ENCODE results near the gene C1QTNF9B. TPM values are rescaled to one million over a fixed set of nuclear protein-coding genes. Genes with fewer than 3 reads are reported as not detected.

C1QTNF9B gene
- polyA plus RNA-seq, 1 experiment: 0.87 TPM

GRCh38 chr13:23870356-23871140 lies 26.8 kb downstream of the C1QTNF9B start:
- TF ChIP-seq CTCF (IDR thresholded peaks at IDR 0.05; ENCODE audit: low read depth, low read length): peak; percentile 10; the same call in 1 of the 2 replicates
- Histone ChIP-seq H3K27ac (ENCODE audit: low read depth, low read length) (no peak overlapping the region), H3K9me3 (ENCODE audit: control insufficient read depth, insufficient read depth, low read length) (no peaks in the 10 kb centered on the region), H3K4me3 (ENCODE audit: low read depth, low read length) (no peak overlapping the region), H3K27me3 (ENCODE audit: control insufficient read depth, insufficient read depth, low read length) (no peaks in the 10 kb centered on the region)
- ChIA-PET CTCF (no interaction called here), POLR2A (interaction anchor here (0.6 kb wide), 1 partner anchor 488 kb away, joined by 4 read pairs; no protein-coding TSS in a partner anchor)
- DNase-seq (ENCODE audit: low read depth, low spot score): no peak

GRCh38 chr13:23868521-23868920 lies 28.8 kb downstream of the C1QTNF9B start:
- Histone ChIP-seq H3K27me3 (ENCODE audit: control insufficient read depth, insufficient read depth, low read length) (no peaks in the 10 kb centered on the region), H3K27ac (ENCODE audit: low read depth, low read length) (peak overlapping the region; percentile 81), H3K9me3 (ENCODE audit: control insufficient read depth, insufficient read depth, low read length) (no peaks in the 10 kb centered on the region), H3K4me3 (ENCODE audit: low read depth, low read length) (no peak overlapping the region)
- CTCF ChIA-PET: interaction anchor here (0.8 to 1.4 kb wide), 2 partner anchors 401 to 403 kb away, joined by 3 to 4 read pairs; no protein-coding TSS in a partner anchor
- peak; percentile 53 for DNase-seq (ENCODE audit: low read depth, low spot score)
- no peak for TF ChIP-seq CTCF (IDR thresholded peaks at IDR 0.05; ENCODE audit: low read depth, low read length)
- POLR2A ChIA-PET: interaction anchor here (0.9 to 1.2 kb wide), 2 partner anchors 260 to 290 kb away, joined by 3 read pairs; no protein-coding TSS in a partner anchor

GRCh38 chr13:23867027-23867491 lies 30.2 kb downstream of the C1QTNF9B start:
- TF ChIP-seq CTCF (IDR thresholded peaks at IDR 0.05; ENCODE audit: low read depth, low read length): no peak
- CTCF ChIA-PET: interaction anchor here (0.6 kb wide), 1 partner anchor 408 kb away, joined by 3 read pairs; no protein-coding TSS in a partner anchor
- Histone ChIP-seq H3K27ac (ENCODE audit: low read depth, low read length) (peak overlapping the region; percentile 65), H3K9me3 (ENCODE audit: control insufficient read depth, insufficient read depth, low read length) (no peaks in the 10 kb centered on the region), H3K4me3 (ENCODE audit: low read depth, low read length) (no peak overlapping the region), H3K27me3 (ENCODE audit: control insufficient read depth, insufficient read depth, low read length) (no peaks in the 10 kb centered on the region)
- no peak for DNase-seq (ENCODE audit: low read depth, low spot score)
- POLR2A ChIA-PET: no interaction called here

GRCh38 chr13:23866420-23867026 lies 30.8 kb downstream of the C1QTNF9B start:
- no peak for DNase-seq (ENCODE audit: low read depth, low spot score)
- no peaks in the 10 kb centered on the region for H3K27me3 ChIP-seq (ENCODE audit: control insufficient read depth, insufficient read depth, low read length)
- no peak overlapping the region for H3K4me3 ChIP-seq (ENCODE audit: low read depth, low read length)
- ChIA-PET POLR2A (no interaction called here), CTCF (interaction anchor here (0.6 kb wide), 1 partner anchor 407 kb away, joined by 3 read pairs; no protein-coding TSS in a partner anchor)
- no peak for TF ChIP-seq CTCF (IDR thresholded peaks at IDR 0.05; ENCODE audit: low read depth, low read length)
- H3K9me3 ChIP-seq (ENCODE audit: control insufficient read depth, insufficient read depth, low read length): no peaks in the 10 kb centered on the region
- H3K27ac ChIP-seq (ENCODE audit: low read depth, low read length): peak overlapping the region; percentile 65

- Histone ChIP-seq H3K9me3 (ENCODE audit: control insufficient read depth, insufficient read depth, low read length) (no peaks in the 10 kb centered on the region), H3K4me3 (ENCODE audit: low read depth, low read length) (no peak overlapping the region), H3K27me3 (ENCODE audit: control insufficient read depth, insufficient read depth, low read length) (no peaks in the 10 kb centered on the region), H3K27ac (ENCODE audit: low read depth, low read length) (no peak overlapping the region)
- ChIA-PET CTCF (interaction anchor here (0.6 kb wide), 1 partner anchor 24 kb away, joined by 4 read pairs; the partner anchor contains the start of gene MIPEP), POLR2A (no interaction called here)
- no peak for DNase-seq (ENCODE audit: low read depth, low spot score)
- TF ChIP-seq CTCF (IDR thresholded peaks at IDR 0.05; ENCODE audit: low read depth, low read length): no peak
Observed at GRCh38 chr13:23865906-23866305, 31.4 kb downstream of the C1QTNF9B start.
